GM19351 (cell line): ENCODE measurements around the gene TMEM266.
"Not testable (repeated sequence)": the region's sequence is repeated elsewhere in the genome, so short reads cannot be mapped to it uniquely, and the experiment has no call there.

Source experiments
- ATAC-seq: cut with Tn5 transposase; IDR thresholded peaks from one replicate; pipeline ENCODE4 v1.9.1; 2021; ENCODE audit warnings: mild to moderate bottlenecking, moderate library complexity; ENCODE audit not compliant: unreplicated experiment

Gene TMEM266, protein sequence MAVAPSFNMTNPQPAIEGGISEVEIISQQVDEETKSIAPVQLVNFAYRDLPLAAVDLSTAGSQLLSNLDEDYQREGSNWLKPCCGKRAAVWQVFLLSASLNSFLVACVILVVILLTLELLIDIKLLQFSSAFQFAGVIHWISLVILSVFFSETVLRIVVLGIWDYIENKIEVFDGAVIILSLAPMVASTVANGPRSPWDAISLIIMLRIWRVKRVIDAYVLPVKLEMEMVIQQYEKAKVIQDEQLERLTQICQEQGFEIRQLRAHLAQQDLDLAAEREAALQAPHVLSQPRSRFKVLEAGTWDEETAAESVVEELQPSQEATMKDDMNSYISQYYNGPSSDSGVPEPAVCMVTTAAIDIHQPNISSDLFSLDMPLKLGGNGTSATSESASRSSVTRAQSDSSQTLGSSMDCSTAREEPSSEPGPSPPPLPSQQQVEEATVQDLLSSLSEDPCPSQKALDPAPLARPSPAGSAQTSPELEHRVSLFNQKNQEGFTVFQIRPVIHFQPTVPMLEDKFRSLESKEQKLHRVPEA

GRCh38 chr15:76059320-76060117, at the start of gene TMEM266:
Gene TMEM266 (plus strand): TSS chr15:76059985. CDS start chr15:76134264, 74,279 bp downstream.
- ATAC-seq, result no peak

DNA sequence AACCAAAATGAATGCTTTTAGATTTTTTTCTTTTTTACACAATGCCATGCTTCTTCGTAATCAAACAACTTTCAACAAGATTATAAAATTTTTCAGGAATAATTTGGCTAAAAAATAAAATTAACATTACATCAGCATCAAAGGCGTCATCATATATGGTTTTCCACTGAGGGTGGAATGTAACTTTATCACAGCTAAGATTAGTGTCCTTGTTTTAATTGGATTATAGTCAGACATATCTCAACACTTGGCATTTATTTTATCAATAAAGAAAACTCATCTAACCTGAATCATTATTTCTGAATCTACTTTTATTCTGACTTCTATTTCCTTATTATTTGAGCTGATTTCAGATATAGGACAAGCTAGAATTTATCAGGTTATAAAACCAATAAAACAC, 49.2 kb upstream of the TMEM266 start:
- no peak for ATAC-seq

GRCh38 chr15:76011627-76012551, 47.9 kb upstream of the TMEM266 start, which contains the start of gene NRG4:
Gene NRG4 (minus strand): TSS chr15:76012424. CDS start chr15:76011230, 1,194 bp downstream.
- ATAC-seq, result no peak

- ATAC-seq, result not testable (repeated sequence)
Observed at GRCh38 chr15:76013470-76013869, 46.3 kb upstream of the TMEM266 start.

DNA sequence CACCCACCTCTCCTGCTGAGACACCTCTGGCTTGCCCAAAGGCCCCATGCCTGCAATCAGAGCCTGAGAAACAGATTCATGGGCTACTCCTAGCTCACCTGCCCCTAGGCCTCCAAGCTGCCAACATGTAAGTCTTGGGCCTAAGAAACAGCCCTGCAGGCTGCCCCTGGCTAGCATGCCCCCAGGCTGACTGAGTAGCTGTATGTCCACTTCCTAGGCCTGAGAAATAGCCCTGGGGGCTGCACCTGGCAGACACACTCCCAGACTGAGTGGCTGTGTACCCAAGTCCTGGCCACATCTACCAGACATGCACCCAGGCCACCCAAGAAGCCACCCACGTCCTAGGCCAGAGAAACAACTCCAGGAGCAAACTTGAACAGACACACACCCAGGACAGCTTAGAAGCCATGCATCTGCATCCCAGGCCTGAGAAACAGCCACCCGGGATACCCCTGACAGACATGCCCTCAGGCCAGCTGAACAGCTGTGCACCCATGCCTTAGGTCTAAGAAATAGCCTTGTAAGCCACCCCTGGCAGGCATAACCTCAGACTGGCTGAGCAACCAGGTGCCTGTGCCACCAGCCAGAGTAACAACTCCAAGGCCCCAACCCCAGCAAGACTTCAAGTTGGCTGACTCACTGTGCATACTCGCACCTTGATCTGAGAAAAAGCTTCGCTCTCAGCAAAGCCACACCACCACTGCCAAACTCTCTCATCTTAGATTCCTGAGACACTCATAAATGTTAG, 35.6 kb upstream of the TMEM266 start:
- no peak for ATAC-seq

DNA sequence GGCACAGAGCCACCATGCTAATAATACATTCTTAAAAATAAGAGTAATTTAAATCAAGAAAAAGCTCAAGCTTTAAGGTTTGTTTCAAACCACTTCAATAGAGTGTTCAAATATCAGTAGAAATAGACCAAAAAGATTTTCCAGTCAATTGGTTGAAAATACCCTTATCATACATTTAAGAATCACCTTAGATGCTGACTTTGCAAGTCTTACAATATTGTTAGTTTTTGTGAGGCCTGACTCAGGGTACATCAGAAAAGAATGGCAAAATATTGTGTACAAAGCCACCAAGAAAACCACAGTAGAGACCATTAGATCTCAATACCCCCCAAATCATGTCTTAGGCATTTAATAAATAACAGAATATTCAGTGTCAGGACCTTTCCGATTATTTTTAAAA, 27.7 kb upstream of the TMEM266 start:
- ATAC-seq, result no peak

DNA sequence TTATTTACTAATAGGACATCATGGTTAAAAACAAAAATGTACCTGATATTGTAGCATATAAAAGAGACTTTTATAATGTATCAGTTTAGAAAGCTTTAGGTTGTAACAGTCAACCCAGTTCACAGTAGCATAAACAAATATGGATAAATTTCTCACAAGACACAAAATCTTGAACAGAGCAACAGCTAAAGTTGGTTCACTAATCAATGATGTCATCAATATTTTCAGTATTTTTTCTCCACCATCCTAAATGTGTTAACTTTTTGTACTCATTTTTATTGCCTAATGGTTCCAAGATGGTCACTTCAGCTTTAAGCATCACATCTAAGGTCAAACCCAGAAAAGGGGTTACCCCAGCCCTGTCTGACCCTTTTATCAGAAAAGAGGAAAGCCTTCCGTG, 26.3 kb upstream of the TMEM266 start:
- ATAC-seq, result no peak

DNA sequence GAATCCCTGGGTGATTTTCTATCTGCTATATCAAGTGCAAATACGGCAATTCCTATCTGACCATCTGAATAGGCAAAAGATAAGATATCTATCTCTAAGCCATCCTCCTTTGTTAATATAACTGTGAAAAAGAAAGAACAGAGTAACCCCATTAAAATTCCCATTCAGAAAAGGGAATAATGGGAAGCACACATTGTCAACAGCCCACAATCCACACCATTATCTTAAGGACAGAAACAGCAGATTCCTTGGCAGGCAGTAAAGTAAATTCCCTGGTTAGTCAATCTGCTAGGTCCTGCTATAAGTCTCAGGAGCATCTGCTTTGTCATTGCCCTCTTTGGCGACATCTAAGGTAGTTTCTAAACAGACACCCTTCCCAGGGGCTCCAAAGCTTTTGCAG, 25.7 kb upstream of the TMEM266 start:
- ATAC-seq, result no peak

- no peak for ATAC-seq
Observed at GRCh38 chr15:76035593-76035992, 24.2 kb upstream of the TMEM266 start.

GRCh38 chr15:76038512-76038911, 21.3 kb upstream of the TMEM266 start:
- ATAC-seq, result no peak

DNA sequence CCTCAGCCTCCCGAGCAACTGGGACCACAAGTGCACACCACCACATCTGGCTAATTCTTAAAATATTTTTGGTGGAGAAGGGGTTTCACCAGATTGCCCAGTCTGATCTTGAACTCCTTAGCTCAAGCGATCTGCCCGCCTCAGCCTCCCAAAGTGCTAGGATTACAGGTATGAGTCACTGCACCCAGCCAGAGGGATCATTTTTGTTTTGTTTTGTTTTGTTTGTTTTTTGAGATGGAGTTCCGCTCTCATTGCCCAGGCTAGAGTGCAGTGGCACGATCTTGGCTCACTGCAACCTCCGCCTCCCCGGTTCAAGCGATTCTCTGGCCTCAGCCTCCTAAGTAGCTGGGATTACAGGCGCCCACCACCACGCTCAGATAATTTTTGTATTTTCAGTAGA, 5.6 kb upstream of the TMEM266 start:
- ATAC-seq, result not testable (repeated sequence)

DNA sequence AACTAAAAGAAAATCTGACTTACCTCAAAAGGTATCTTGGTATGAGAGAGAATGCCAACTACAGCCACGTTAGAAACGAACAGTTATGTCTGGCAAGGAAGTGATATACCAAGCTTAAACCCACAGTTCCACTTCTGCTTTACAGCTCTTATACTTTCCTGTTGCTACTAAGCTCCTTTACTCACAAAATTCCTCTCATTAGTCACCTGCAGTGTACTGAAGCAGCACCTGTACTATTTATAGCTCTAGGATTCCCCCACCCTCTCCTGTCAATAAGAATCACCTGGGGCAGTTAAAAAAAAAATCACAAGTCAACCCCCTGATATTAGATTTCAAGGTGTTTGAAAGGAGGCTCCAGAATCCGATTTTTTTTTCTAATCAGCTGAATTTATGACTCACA, 2.9 kb upstream of the TMEM266 start:
- ATAC-seq, result peak; percentile 60

- ATAC-seq, result peak; percentile 14
Observed at GRCh38 chr15:76057332-76058000, 2.3 kb upstream of the TMEM266 start.

GRCh38 chr15:76058714-76059319, 968 bp upstream of the TMEM266 start:
- ATAC-seq, result no peak

DNA sequence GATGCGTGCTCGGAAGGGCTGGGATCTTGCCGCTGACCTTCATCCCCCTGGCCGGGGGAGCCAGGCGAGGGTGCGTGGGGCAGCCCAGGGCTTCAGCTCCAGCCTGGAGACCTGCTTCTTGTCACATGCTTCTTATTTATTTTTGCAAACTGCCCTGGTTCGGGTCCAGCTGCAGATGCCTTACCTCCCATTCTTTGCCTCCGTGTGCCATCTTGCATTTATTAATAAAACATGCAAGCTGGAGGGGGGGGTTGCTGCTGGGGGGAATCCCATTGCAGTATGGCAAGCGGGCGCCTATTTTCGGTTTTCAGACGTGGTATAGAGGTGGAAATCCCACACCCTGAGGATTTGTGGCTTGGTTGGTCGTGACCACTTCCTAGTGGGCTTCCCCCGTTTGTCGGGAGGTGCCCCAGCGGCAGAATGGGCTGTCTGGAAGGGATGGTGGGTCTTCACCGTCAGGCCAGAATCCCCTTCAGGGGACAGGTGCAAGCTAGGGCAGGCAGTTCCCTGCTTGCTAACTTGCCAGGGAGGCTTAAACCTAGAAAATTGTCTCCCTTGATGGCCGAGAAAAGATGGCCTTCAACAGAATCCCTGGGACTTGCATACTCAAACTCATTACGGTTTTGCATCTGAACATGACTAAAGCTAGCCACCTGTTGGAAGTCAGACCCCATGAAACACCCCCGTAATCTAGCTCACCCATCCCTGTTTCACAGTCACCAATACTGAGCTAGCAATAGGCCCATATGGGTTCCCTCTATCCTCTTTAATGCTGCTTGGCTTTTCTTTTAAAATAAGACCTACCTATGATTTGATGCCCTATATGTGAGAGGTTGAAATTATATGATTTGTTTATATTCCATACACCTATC, 569 bp downstream of the TMEM266 start:
- no peak for ATAC-seq

DNA sequence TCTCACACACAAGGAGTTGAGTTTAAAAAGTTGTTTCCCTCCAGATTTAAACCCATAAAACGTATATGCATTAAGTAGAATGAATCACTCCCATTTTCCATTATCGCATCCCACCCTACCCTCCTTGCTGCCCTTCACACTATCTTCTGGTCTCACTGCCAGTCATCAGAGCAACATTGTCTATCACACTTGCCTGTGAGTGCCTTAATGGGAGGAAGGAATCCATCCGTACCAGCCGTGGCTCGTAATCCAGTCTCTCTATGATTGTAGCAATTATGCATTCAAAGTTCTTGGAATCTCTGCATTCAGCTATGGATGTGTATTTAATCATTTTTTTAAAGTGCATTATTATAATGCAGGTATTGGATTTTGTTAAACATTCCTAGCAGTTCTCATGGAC, 1.9 kb downstream of the TMEM266 start:
- no peak for ATAC-seq

DNA sequence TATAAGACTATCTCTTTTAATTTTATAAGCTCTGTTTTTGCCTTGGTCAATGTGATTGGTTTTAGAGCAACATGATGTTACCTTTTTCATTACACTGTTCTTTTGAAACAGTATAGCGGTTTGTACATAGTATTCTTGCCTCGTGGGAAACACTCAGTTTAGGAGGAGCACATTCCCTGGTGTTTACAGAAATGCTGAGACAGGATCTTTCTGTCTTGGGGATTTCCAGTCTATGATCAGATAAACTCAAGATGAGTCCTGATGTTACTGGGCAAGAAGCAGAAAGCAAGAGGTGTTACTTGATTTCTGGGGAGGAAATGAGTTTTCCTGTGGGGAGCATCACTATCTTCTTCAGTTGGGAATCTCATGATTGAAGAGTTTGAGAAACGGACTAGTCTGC, 2.5 kb downstream of the TMEM266 start:
- no peak for ATAC-seq

- ATAC-seq, result no peak
Observed at GRCh38 chr15:76064375-76064774, 4.6 kb downstream of the TMEM266 start.
